HG02884 (cell line): ENCODE results near the gene PTH2R.
A peak's percentile ranks its signal among the peaks of the same experiment; 100 is the strongest.
"Not testable (repeated sequence)": the region's sequence is repeated elsewhere in the genome, so short reads cannot be mapped to it uniquely, and the experiment has no call there.

ENCODE experiments used
- ATAC-seq: cut with Tn5 transposase; IDR thresholded peaks from one replicate; pipeline ENCODE4 v1.9.1; 2021; ENCODE audit warnings: mild to moderate bottlenecking, moderate library complexity; ENCODE audit not compliant: unreplicated experiment

PTH2R gene, protein sequence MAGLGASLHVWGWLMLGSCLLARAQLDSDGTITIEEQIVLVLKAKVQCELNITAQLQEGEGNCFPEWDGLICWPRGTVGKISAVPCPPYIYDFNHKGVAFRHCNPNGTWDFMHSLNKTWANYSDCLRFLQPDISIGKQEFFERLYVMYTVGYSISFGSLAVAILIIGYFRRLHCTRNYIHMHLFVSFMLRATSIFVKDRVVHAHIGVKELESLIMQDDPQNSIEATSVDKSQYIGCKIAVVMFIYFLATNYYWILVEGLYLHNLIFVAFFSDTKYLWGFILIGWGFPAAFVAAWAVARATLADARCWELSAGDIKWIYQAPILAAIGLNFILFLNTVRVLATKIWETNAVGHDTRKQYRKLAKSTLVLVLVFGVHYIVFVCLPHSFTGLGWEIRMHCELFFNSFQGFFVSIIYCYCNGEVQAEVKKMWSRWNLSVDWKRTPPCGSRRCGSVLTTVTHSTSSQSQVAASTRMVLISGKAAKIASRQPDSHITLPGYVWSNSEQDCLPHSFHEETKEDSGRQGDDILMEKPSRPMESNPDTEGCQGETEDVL

GRCh38 chr2:208406474-208407451 lies at the start of gene PTH2R:
PTH2R (plus strand) TSS chr2:208406792; CDS start chr2:208407044, 252 bp downstream.
- no peak for ATAC-seq

DNA sequence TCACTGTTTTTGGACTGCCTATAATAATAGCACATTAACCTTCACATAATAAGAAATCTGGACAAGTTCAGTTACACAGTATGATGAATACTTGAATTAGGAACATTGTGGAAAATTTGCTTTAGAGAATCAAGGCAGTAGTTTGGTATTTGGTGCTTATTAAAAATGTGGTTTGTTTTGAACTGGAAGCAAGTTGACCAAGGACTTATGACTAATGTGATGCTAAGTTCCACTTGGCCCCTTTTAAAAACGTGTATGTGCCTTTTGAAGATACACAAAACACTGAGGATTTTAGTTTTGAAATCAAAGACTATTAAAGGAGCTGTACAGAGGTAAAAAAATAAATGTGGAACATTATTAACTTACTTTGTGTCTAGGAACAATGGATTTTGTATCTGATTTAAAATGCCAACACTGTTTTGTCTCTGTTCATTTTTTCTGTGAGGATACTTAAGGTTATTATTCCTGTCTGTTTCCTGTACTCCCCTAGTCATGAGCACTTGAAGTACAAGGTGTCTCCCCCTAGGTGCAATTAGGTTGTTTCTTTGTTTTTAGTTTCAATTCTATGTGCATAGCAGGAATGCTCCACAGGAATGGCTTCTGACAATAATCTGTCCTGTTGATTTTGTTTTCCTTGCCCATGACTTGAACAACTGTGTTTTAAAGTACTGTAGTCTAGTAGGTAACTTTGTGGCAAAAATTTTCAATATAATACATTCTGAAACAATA lies 49.6 kb upstream of the PTH2R start:
- ATAC-seq: no peak

DNA sequence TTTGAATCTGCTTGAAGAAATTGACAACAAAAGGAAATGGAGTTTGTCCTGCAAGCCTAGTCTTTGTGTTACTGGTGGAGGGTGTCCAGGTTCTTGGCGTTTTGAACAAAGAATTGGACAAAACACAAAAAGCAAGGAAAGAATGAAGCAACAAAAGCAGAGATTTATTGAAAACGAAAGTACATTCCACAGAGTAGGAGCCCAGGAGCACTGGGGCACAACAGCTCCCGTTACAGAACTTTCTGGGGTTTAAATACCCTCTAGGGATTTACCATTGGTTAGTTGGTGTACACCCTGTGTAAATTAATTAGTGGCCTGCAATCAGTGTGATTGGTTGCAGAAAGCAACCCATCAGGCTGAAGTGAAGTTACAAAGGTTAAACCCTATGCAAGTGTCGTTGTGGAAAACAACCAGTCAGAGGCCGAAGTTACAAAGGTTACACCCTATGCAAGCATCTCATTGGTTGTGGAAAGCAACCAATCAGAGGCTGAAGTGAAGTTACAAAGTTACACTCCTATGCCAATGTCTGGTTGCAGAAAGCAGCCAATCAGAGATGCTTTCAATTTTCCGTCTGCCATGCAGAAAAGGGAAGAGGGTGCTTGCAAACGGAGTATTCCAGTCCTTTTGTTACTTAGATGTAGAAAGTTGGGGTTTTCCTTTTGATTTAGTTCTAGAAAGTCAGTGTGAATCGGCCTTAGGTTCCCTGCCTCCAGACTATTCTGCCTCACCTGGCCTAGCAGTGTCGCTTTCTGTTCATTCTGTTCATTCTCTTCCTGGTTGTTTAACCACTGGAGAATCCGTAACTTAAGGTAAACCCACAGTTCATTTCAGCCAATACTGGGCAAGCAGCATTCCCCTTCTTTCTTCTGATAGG lies 47.6 kb upstream of the PTH2R start:
- ATAC-seq: no peak

GRCh38 chr2:208359632-208359986 lies 47.0 kb upstream of the PTH2R start:
- peak; percentile 49 for ATAC-seq

- ATAC-seq: no peak
These were observed 46.1 kb upstream of the PTH2R start for GRCh38 chr2:208360259-208361076.

- ATAC-seq: no peak
These were observed 45.5 kb upstream of the PTH2R start for GRCh38 chr2:208361077-208361441.

- peak; percentile 59 for ATAC-seq
These were observed 43.1 kb upstream of the PTH2R start for GRCh38 chr2:208363485-208363884.

GRCh38 chr2:208366215-208367127 lies 40.1 kb upstream of the PTH2R start:
- ATAC-seq: peak; percentile 46

- ATAC-seq: no peak
These were observed 37.5 kb upstream of the PTH2R start for GRCh38 chr2:208369091-208369490.

GRCh38 chr2:208370881-208371633 lies 35.5 kb upstream of the PTH2R start:
- no peak for ATAC-seq

DNA sequence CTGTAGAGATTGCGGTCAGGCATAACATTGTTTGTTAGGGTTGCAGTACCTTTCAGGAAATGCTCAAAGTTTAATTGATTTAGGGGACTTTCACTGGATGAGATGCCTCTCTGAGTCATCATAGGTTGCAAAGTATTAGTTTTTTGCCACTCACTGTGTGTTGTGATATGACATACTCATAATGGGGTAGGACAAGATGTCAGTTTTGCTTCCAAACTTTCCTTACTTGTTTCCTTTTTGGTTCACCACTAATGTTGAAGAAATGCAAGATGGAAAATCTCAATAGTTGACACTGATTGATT lies 35.0 kb upstream of the PTH2R start:
- no peak for ATAC-seq

DNA sequence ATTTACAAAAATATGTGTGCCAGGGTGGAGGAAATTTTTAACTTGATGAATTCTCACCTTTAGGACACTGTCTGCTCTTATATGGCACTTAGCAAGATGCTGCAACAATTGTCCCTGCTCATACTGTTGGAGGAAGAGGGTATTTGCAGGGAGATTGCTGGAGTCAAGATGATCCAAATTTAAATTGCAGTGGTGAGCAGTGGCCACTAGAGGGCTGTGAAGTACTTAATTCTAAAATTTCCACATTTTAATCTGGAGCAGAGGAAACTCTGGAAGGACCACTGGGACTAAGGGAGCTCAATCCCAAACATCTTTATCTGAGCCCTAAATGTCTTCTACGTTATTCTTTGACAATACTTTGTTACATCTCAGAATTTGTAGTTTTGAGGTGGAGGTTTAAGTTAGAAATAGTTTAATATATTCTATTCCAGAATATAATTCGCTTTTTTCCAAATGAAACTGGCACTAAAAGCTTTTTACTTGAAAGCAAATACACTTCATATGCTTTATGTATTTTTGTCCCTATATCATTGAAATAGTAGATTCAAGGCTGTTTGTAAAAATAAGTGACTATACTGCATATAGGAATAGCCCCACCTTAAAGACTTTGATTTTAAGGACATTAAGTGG lies 33.0 kb upstream of the PTH2R start:
- peak; percentile 41 for ATAC-seq

DNA sequence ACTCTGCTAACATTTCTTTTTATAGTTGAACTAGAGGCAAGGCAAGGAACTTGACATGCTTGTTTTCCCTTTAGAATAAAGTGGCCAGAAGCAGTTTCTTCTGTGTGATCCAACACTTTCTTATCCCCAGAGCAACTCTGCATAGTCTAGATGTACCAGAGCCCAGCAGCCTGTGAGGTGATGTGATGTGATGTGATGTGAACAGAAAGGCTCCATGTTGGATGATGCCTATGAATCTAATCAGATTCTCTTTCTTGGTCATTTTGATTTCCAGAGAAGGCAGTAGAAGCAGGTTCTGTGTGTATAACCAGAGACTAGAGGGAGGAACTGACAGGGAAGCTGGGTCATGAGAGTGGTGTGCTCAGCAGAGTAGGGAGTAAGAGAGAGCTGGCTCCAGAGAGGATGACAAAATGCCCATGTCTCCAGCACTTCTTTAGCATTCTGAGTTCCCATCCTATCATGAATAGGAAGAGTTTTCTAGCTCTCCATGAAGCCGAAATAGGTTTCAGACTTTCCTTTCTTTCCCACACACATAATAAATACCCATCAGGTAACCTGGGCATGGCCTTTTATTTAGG lies 31.0 kb upstream of the PTH2R start:
- no peak for ATAC-seq

DNA sequence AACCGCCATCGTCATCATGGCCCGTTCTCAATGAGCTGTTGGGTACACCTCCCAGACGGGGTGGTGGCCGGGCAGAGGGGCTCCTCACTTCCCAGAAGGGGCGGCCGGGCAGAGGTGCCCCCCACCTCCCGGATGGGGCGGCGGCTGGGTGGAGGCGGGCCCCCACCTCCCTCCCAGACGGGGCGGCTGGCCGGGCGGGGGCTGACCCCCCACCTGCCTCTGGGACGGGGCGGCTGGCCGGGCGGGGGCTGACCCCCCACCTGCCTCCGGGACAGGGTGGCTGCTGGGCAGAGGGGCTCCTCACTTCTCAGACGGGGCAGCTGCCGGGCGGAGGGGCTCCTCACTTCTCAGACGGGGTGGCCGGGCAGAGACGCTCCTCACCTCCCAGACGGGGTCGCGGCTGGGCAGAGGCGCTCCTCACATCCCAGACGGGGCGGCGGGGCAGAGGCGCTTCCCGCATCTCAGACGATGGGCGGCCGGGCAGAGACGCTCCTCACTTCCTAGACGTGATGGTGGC lies 29.2 kb upstream of the PTH2R start:
- not testable (repeated sequence) for ATAC-seq

DNA sequence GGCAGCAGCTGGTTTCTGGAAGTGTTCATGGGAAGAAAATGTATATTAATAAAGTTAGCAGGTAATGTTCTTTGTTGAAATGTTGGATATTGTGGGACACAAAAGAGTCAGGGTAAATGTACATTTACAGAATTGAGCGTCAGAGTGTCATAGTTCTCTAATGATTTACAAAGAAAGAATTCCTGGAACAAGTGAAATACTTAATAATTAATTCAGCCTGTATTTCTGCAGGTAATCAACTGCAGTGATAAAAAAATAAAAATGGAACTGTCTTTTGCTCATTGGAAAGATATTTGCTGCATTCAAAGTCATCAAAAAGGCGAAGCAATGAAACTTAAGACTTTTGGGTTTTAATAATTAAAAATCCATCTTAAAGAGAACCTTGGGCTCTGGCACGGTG lies 27.4 kb upstream of the PTH2R start:
- no peak for ATAC-seq

DNA sequence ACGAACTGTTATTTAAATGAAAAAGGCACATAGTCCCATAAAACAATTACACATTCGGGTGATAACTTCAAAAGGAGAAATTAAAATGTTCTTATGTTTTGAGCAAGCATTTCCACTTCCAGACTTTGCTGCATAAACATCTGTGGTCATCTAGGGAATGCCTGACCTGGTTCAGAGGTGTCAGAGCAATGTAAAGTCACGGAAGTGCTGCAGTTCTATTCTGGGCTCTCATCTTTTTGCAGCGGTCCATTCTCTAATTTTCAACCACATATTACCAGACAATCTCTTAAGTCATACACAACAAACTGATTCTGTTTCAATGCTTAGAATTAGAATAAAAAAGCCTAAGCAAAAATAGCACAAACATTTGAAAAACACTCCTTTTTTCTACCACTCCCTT lies 22.0 kb upstream of the PTH2R start:
- no peak for ATAC-seq
